DMS 273 treated with DMSO at 0.1 percent for 48 hours (cell line): Measurements from ENCODE around the gene SMIM45.
A peak's percentile ranks its signal among the peaks of the same experiment; 100 is the strongest.

Experiments used
- DNase-seq: peaks from one replicate; lab custom pipeline; 2025; lab: John Stamatoyannopoulos, UW

SMIM45 gene

GRCh38 chr22:41970601-41971000, 18.7 kb downstream of the SMIM45 start:
- DNase-seq, result no peak

GRCh38 chr22:41971431-41971830, 19.5 kb downstream of the SMIM45 start:
- DNase-seq, result no peak

GRCh38 chr22:41974691-41975290, 22.8 kb downstream of the SMIM45 start:
- no peak for DNase-seq

GRCh38 chr22:41975299-41976069, 23.5 kb downstream of the SMIM45 start:
- DNase-seq, result no peak

GRCh38 chr22:41976070-41976901, 24.3 kb downstream of the SMIM45 start:
- no peak for DNase-seq

- no peak for DNase-seq
Observed at GRCh38 chr22:41976961-41977566, 25.1 kb downstream of the SMIM45 start.

- no peak for DNase-seq
Observed at GRCh38 chr22:41978732-41979131, 26.8 kb downstream of the SMIM45 start.

- DNase-seq, result peak; percentile 55
Observed at GRCh38 chr22:41979423-41980250, 27.7 kb downstream of the SMIM45 start.

- no peak for DNase-seq
Observed at GRCh38 chr22:41982865-41983264, 30.9 kb downstream of the SMIM45 start.

GRCh38 chr22:41983513-41984405, 31.8 kb downstream of the SMIM45 start:
- no peak for DNase-seq

- no peak for DNase-seq
Observed at GRCh38 chr22:41987276-41987675, 35.3 kb downstream of the SMIM45 start.

- DNase-seq, result no peak
Observed at GRCh38 chr22:41989246-41989645, 37.3 kb downstream of the SMIM45 start.

GRCh38 chr22:41991111-41991510, 39.2 kb downstream of the SMIM45 start:
- DNase-seq, result no peak

GRCh38 chr22:41992496-41992895, 40.5 kb downstream of the SMIM45 start:
- DNase-seq, result no peak

- no peak for DNase-seq
Observed at GRCh38 chr22:41995211-41995610, 43.3 kb downstream of the SMIM45 start.

GRCh38 chr22:41996826-41997225, 44.9 kb downstream of the SMIM45 start:
- no peak for DNase-seq

GRCh38 chr22:41998361-41999261, 46.7 kb downstream of the SMIM45 start, which contains the start of gene WBP2NL:
Gene WBP2NL, plus strand, starts transcription at chr22:41998788. Its CDS starts 31 bp downstream, at chr22:41998819.
- DNase-seq, result peak; percentile 9

GRCh38 chr22:42000466-42000865, 48.5 kb downstream of the SMIM45 start:
- no peak for DNase-seq

GRCh38 chr22:42001121-42001520, 49.2 kb downstream of the SMIM45 start:
- no peak for DNase-seq
